Neural progenitor cell (in vitro differentiated cells): ENCODE data around the gene ASXL1. TPM values are rescaled to one million over a fixed set of nuclear protein-coding genes. Genes with fewer than 3 reads are reported as not detected.

ENCODE experiments used
- DNase-seq: peaks from one replicate; pipeline ENCODE4 v3.0.0-alpha.2; 2016; ENCODE audit warnings: low spot score
- H2AFZ ChIP-seq: fragments of 200-600 bp; sonication (generic); replicated peaks from 2 replicates; pipeline ENCODE4 v1.6.1; 2016; ENCODE audit warnings: antibody characterized with exemption
- H3F3A ChIP-seq: fragments of 200-600 bp; sonication (generic); 2 replicates; pipeline ENCODE4 v1.6.1; 2016; ENCODE audit warnings: antibody characterized with exemption, low read depth
- H3K27ac ChIP-seq: fragments of 200-600 bp; sonication (generic); 2 replicates; pipeline ENCODE4 v1.5.1; 2016; ENCODE audit warnings: mild to moderate bottlenecking
- H3K27me3 ChIP-seq: fragments of 200-600 bp; sonication (generic); 2 replicates; pipeline ENCODE4 v1.6.1; 2016; ENCODE audit warnings: mild to moderate bottlenecking, moderate library complexity
- H3K36me3 ChIP-seq: fragments of 200-600 bp; sonication (generic); 2 replicates; pipeline ENCODE4 v1.5.1; 2016
- H3K4me1 ChIP-seq: fragments of 200-600 bp; sonication (generic); 2 replicates; pipeline ENCODE4 v1.6.1; 2016; ENCODE audit warnings: mixed run types
- H3K4me2 ChIP-seq: fragments of 200-600 bp; sonication (generic); 2 replicates; pipeline ENCODE4 v1.6.1; 2016
- H3K4me3 ChIP-seq: fragments of 200-600 bp; sonication (generic); 2 replicates; pipeline ENCODE4 v1.5.1; 2016
- H3K79me2 ChIP-seq: fragments of 200-600 bp; sonication (generic); 2 replicates; pipeline ENCODE4 v1.6.1; 2016; ENCODE audit warnings: low read depth
- H3K9ac ChIP-seq: fragments of 200-600 bp; sonication (generic); 2 replicates; pipeline ENCODE4 v1.6.1; 2016
- H3K9me3 ChIP-seq: fragments of 200-600 bp; sonication (generic); 2 replicates; pipeline ENCODE4 v1.5.1; 2016; ENCODE audit warnings: low read depth
- H4K20me1 ChIP-seq: fragments of 200-600 bp; sonication (generic); 2 replicates; pipeline ENCODE4 v1.6.1; 2016; ENCODE audit warnings: low read depth
- H3K27ac Mint-ChIP-seq: 3 replicates; pipeline ENCODE4 v1.8.0; 2021; ENCODE audit warnings: mixed read lengths
- H3K27me3 Mint-ChIP-seq: 2 replicates; pipeline ENCODE4 v1.8.0; 2022; ENCODE audit warnings: low read depth, mild to moderate bottlenecking, inconsistent platforms, moderate library complexity, mixed read lengths; ENCODE audit not compliant: insufficient read depth
- H3K36me3 Mint-ChIP-seq: 3 replicates; pipeline ENCODE4 v1.8.0; 2021; ENCODE audit warnings: mixed read lengths
- H3K4me1 Mint-ChIP-seq: 3 replicates; pipeline ENCODE4 v1.8.0; 2021; ENCODE audit warnings: mixed read lengths
- H3K4me3 Mint-ChIP-seq: 3 replicates; pipeline ENCODE4 v1.8.0; 2021; ENCODE audit warnings: mild to moderate bottlenecking, moderate library complexity, mixed read lengths
- H3K9me3 Mint-ChIP-seq: 3 replicates; pipeline ENCODE4 v1.8.0; 2020; ENCODE audit warnings: mixed read lengths
- CTCF ChIP-seq: fragments of 200-600 bp; sonication (generic); IDR thresholded peaks from 2 replicates; pipeline ENCODE4 v1.5.1; 2017; ENCODE audit warnings: antibody characterized with exemption, mild to moderate bottlenecking
- EZH2 ChIP-seq: fragments of 200-600 bp; sonication (generic); IDR thresholded peaks from 2 replicates; pipeline ENCODE4 v1.6.1; 2017; ENCODE audit warnings: antibody characterized with exemption, mild to moderate bottlenecking, moderate library complexity
- EZH2phosphoT487 ChIP-seq: fragments of 200-600 bp; sonication (generic); IDR thresholded peaks from 2 replicates; pipeline ENCODE4 v1.6.1; 2017; ENCODE audit warnings: antibody characterized with exemption
- total RNA-seq: library from RNA; depleted of rRNA; stranded (reverse); fragments of >200 nt; gene quantifications from 2 replicates; pipeline ENCODE4 v1.2.3, GENCODE V29; 2015; ENCODE audit warnings: low replicate concordance

The ASXL1 gene
- total RNA-seq, 1 donor from 2014 or later, result 48.2 TPM

- H3K27me3 Mint-ChIP-seq, result peaks cover 3% of the 10 kb centered on the region
- DNase-seq, result no peak
- no peak overlapping the region for H3K27ac Mint-ChIP-seq
- Histone ChIP-seq H2AFZ (no peak overlapping the region), H3K9me3 (no peaks in the 10 kb centered on the region), H3K4me2 (no peak overlapping the region), H3K27me3 (no peaks in the 10 kb centered on the region), H3K79me2 (no peaks in the 10 kb centered on the region), H3F3A (no peaks in the 10 kb centered on the region), H3K36me3 (peaks cover 3% of the 10 kb centered on the region), H3K4me1 (no peaks in the 10 kb centered on the region), H3K9ac (no peak overlapping the region), H3K27ac (no peak overlapping the region), H4K20me1 (peaks cover 3% of the 10 kb centered on the region), H3K4me3 (no peak overlapping the region)
- H3K4me3 Mint-ChIP-seq, result no peak overlapping the region
- H3K9me3 Mint-ChIP-seq, result no peaks in the 10 kb centered on the region
- TF ChIP-seq EZH2 (no peak), CTCF (no peak), EZH2phosphoT487 (no peak)
- peaks cover 34% of the 10 kb centered on the region for H3K36me3 Mint-ChIP-seq
- H3K4me1 Mint-ChIP-seq, result no peaks in the 10 kb centered on the region
These were observed 42.7 kb upstream of the ASXL1 start for GRCh38 chr20:32315399-32315798.

GRCh38 chr20:32315891-32316290 is 42.2 kb upstream of the ASXL1 start:
- Histone ChIP-seq H3K36me3 (peaks cover 3% of the 10 kb centered on the region), H3F3A (no peaks in the 10 kb centered on the region), H3K4me3 (no peak overlapping the region), H3K4me2 (no peak overlapping the region), H2AFZ (no peak overlapping the region), H4K20me1 (peaks cover 3% of the 10 kb centered on the region), H3K9me3 (no peaks in the 10 kb centered on the region), H3K27ac (no peak overlapping the region), H3K27me3 (no peaks in the 10 kb centered on the region), H3K79me2 (no peaks in the 10 kb centered on the region), H3K9ac (no peak overlapping the region), H3K4me1 (no peaks in the 10 kb centered on the region)
- no peak overlapping the region for H3K4me3 Mint-ChIP-seq
- TF ChIP-seq EZH2, result no peak
- TF ChIP-seq EZH2phosphoT487, result no peak
- TF ChIP-seq CTCF, result no peak
- no peak for DNase-seq
- no peaks in the 10 kb centered on the region for H3K9me3 Mint-ChIP-seq
- no peak overlapping the region for H3K27ac Mint-ChIP-seq
- peaks cover 29% of the 10 kb centered on the region for H3K36me3 Mint-ChIP-seq
- no peaks in the 10 kb centered on the region for H3K4me1 Mint-ChIP-seq
- peaks cover 3% of the 10 kb centered on the region for H3K27me3 Mint-ChIP-seq

- Histone ChIP-seq H3K9ac (no peak overlapping the region), H3K4me1 (no peaks in the 10 kb centered on the region), H3K9me3 (no peaks in the 10 kb centered on the region), H3F3A (peaks cover 4% of the 10 kb centered on the region), H3K4me2 (no peak overlapping the region), H3K4me3 (no peak overlapping the region), H4K20me1 (peaks cover 3% of the 10 kb centered on the region), H3K36me3 (peaks cover 3% of the 10 kb centered on the region), H3K27ac (no peak overlapping the region), H3K79me2 (no peaks in the 10 kb centered on the region), H2AFZ (no peak overlapping the region), H3K27me3 (no peaks in the 10 kb centered on the region)
- no peak for DNase-seq
- Mint-ChIP-seq H3K27me3 (peaks cover 3% of the 10 kb centered on the region), H3K27ac (no peak overlapping the region), H3K4me1 (no peaks in the 10 kb centered on the region), H3K36me3 (peaks cover 27% of the 10 kb centered on the region), H3K9me3 (no peaks in the 10 kb centered on the region), H3K4me3 (no peak overlapping the region)
- no peak for TF ChIP-seq EZH2phosphoT487
- no peak for TF ChIP-seq EZH2
- TF ChIP-seq CTCF, result no peak
These were observed 41.5 kb upstream of the ASXL1 start for GRCh38 chr20:32316667-32317066.
